Transverse colon (tissue), 4 donors: Measurements from ENCODE around the gene ST6GALNAC5. TPM values are rescaled to one million over a fixed set of nuclear protein-coding genes. Genes with fewer than 3 reads are reported as not detected.

Experiments
- DNase-seq: peaks from one replicate; pipeline ENCODE4 v3.0.0-alpha.2; 2019
- H3K27ac ChIP-seq, 4 donors: fragments of 200-600 bp; sonication (generic); 2 replicates each; pipeline ENCODE4 v1.5.1; 2016 to 2018; ENCODE audit warnings: inconsistent platforms in 4 of 4
- H3K27me3 ChIP-seq: fragments of 200-600 bp; sonication (generic); 2 replicates; pipeline ENCODE4 v1.5.1; 2017; ENCODE audit warnings: inconsistent platforms
- H3K36me3 ChIP-seq, 4 donors: fragments of 200-600 bp; sonication (generic); 2 replicates each; pipeline ENCODE4 v1.5.1; 2017 to 2019; ENCODE audit warnings: inconsistent platforms in 4 of 4
- H3K4me1 ChIP-seq, 4 donors: fragments of 200-600 bp; sonication (generic); 2 replicates each; pipeline ENCODE4 v1.5.1; 2017 to 2020; ENCODE audit warnings: inconsistent platforms in 4 of 4
- H3K4me3 ChIP-seq, 4 donors: fragments of 200-600 bp; sonication (generic); 1 replicate in 1 of 4; 2 replicates in 3 of 4; pipeline versions ENCODE4 v1.5.1 to v1.6.1; 2017 to 2019; ENCODE audit warnings: inconsistent platforms in 4 of 4
- H3K9me3 ChIP-seq, 2 donors: fragments of 200-600 bp; sonication (generic); 2 replicates each; pipeline ENCODE4 v1.5.1; 2017 to 2019; ENCODE audit warnings: inconsistent platforms in 2 of 2
- EP300 ChIP-seq: sonication (generic); formaldehyde crosslinking; IDR thresholded peaks from one replicate; pipeline ENCODE4 v1.6.1; 2017; ENCODE audit warnings: antibody characterized with exemption, low read depth
- POLR2A ChIP-seq: fragments of 450-650 bp; IDR thresholded peaks from one replicate; pipeline ENCODE4 v1.6.1; 2016; ENCODE audit warnings: antibody characterized with exemption, mild to moderate bottlenecking, moderate library complexity
- POLR2AphosphoS5 ChIP-seq, 3 donors: sonication (generic); formaldehyde crosslinking; IDR thresholded peaks; one replicate each; pipeline ENCODE4 v1.6.1; 2016; ENCODE audit warnings: antibody characterized with exemption in 3 of 3
- WGBS, 2 donors: methylation state at CpG; one replicate each; pipeline ENCODE4 v1.1.5; 2018; ENCODE audit warnings: low coverage in 1 of 2; 5-methylcytosine and 5-hydroxymethylcytosine counted together
- in situ Hi-C, 4 donors: fragments of 200-750 bp; cut with MboI; loops; one replicate each; pipeline versions ENCODE4 v1.15.0 to v1.15.1; 2017; ENCODE audit warnings: low sequenced_read_pairs in 3 of 4, low pct_ligation_motif_present in 1 of 4, low pct_unique_long_range_greater_than_20kb in 1 of 4
- intact Hi-C: fragments of 100-400 bp; cut with DNase I; formaldehyde crosslinking; loops from one replicate; pipeline ENCODE4 v1.15.1; 2023; ENCODE audit warnings: low total_unique reads
- total RNA-seq, 4 donors: library from RNA; depleted of rRNA; stranded (reverse); fragments of >200 nt; gene quantifications; one replicate each; pipeline ENCODE4 v1.1.0, GENCODE V29; 2016
- TF ChIP-seq, protein P1 (sequence below), 5 experiments: fragments of 200-600 bp in 3 of 5; fragments of 450-650 bp in 2 of 5; sonication (generic) in 3 of 5; IDR thresholded peaks; 1 replicate in 2 of 5; 2 replicates in 3 of 5; pipeline ENCODE4 v1.5.1; 2016 to 2017; ENCODE audit warnings: antibody characterized with exemption in 5 of 5, inconsistent platforms in 3 of 5, mild to moderate bottlenecking in 2 of 5, moderate library complexity in 1 of 5

The ST6GALNAC5 gene
- total RNA-seq, 4 donors from 2014 or later = 0.80 to 12.3 (median 1.9) TPM

DNA sequence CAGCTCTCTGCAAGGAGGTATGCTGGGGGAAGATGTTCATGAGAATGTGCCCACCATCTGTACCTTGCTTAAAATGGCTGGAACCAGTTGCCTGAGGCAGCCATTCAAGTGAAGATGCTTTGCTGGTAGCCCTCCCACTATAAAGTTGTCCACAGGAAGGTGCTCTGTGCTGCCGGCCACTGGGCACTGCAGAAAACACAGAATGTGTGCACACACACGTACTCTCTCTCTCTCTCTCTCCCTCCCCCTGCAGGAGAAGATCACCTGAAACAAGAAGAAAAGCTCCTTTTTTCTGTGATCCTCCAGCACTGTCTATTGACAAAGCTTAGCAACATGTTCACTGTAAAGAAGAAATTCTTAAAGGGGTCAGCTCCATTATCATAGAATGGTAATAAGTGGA lies 217.2 kb downstream of the ST6GALNAC5 start:
- intact Hi-C loops = no loop called here
- Histone ChIP-seq H3K27ac (no peak overlapping the region), H3K9me3 (no peaks in the 10 kb centered on the region), H3K4me3 (no peak overlapping the region), H3K27me3 (no peaks in the 10 kb centered on the region), H3K36me3 (no peaks in the 10 kb centered on the region), H3K4me1 (no peaks in the 10 kb centered on the region)
- TF ChIP-seq, protein P1, sequence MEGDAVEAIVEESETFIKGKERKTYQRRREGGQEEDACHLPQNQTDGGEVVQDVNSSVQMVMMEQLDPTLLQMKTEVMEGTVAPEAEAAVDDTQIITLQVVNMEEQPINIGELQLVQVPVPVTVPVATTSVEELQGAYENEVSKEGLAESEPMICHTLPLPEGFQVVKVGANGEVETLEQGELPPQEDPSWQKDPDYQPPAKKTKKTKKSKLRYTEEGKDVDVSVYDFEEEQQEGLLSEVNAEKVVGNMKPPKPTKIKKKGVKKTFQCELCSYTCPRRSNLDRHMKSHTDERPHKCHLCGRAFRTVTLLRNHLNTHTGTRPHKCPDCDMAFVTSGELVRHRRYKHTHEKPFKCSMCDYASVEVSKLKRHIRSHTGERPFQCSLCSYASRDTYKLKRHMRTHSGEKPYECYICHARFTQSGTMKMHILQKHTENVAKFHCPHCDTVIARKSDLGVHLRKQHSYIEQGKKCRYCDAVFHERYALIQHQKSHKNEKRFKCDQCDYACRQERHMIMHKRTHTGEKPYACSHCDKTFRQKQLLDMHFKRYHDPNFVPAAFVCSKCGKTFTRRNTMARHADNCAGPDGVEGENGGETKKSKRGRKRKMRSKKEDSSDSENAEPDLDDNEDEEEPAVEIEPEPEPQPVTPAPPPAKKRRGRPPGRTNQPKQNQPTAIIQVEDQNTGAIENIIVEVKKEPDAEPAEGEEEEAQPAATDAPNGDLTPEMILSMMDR (IDR thresholded peaks at IDR 0.05) = no peak
- no peak for TF ChIP-seq POLR2A
- TF ChIP-seq EP300 = no peak
- TF ChIP-seq POLR2AphosphoS5 (IDR thresholded peaks at IDR 0.05) = no peak
- DNase-seq = no peak
- 89 to 100% methylated on average over 2 of the region's 2 CpGs for WGBS, 2 donors
- in situ Hi-C loops = no loop called here

DNA sequence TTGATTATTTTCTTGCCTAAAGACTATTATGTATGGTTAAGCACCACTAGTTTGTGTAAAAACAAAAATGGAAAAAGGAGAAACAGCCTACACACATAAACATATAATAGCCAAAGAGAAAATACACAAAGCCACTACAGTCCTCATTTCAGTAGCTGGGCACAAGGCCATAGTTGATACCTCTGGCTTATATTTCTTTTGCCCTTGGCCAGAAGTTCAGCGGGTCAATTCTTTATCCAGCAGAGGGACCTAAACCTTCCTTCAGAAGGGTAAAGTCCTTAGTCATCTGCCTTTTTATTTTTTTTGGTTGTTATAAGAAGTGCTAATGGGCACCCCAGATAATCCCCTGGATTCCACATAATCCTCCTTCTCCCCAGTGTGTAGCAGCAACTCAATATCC lies 217.8 kb downstream of the ST6GALNAC5 start:
- in situ Hi-C loops = no loop called here
- intact Hi-C loops = no loop called here
- H3K36me3 ChIP-seq = no peaks in the 10 kb centered on the region
- no peak for DNase-seq
- no peak overlapping the region for H3K4me3 ChIP-seq
- no peaks in the 10 kb centered on the region for H3K9me3 ChIP-seq
- no peak overlapping the region for H3K27ac ChIP-seq
- WGBS, 2 donors = 94% methylated on average over 1 of the region's 1 CpG; no CpG with 5 or more reads in 1 of the 2 donors
- H3K27me3 ChIP-seq = no peaks in the 10 kb centered on the region
- H3K4me1 ChIP-seq = no peaks in the 10 kb centered on the region
- TF ChIP-seq POLR2A = no peak
- TF ChIP-seq EP300 = no peak
- TF ChIP-seq, protein P1 (IDR thresholded peaks at IDR 0.05) = no peak
- no peak for TF ChIP-seq POLR2AphosphoS5 (IDR thresholded peaks at IDR 0.05)

DNA sequence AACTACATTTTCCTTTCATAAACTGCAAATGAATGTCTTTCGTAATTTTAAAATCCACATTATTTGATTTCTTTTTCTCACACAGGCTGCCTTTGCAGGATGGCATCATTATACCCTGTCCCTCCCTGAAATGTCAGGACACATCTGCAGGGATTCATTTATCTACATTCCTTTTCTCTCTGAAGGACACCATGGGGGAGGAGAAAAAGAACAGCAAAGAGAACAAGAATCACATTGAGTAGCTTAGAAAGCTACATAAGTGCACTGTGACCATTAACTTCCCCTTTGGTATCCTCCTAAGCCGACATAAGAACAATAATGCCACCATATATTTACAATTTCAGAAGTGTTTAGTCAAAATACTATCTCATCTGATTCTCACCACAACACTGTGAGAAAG lies 222.5 kb downstream of the ST6GALNAC5 start:
- no peaks in the 10 kb centered on the region for H3K4me1 ChIP-seq
- no peaks in the 10 kb centered on the region for H3K27me3 ChIP-seq
- no peak for DNase-seq
- 34 to 59% methylated on average over 2 of the region's 2 CpGs for WGBS, 2 donors
- no peak overlapping the region for H3K4me3 ChIP-seq
- intact Hi-C loops = no loop called here
- no peak for TF ChIP-seq POLR2AphosphoS5 (IDR thresholded peaks at IDR 0.05)
- TF ChIP-seq EP300 = no peak
- no peak for TF ChIP-seq POLR2A
- TF ChIP-seq, protein P1 (IDR thresholded peaks at IDR 0.05) = no peak
- in situ Hi-C loops = no loop called here
- no peaks in the 10 kb centered on the region for H3K36me3 ChIP-seq
- H3K27ac ChIP-seq = no peak overlapping the region
- H3K9me3 ChIP-seq = no peaks in the 10 kb centered on the region

DNA sequence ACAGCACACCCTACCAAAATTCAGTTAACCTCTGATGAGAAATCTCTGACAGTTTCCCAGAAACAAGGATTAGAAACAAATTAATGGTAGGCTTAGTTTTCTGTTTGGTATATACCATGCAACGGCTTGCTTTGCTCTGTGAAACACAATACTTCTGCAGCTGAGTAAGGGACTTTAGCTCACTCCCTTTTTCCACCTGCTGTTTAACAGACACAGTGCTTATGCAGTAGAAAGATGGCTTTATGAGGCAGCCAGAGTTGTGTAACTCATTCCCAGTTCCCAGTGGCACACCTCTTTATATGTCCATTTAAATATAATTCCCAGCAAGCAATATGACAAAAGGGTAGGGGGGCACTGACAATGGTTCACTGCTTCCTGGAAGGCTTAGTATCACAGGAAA lies 228.0 kb downstream of the ST6GALNAC5 start:
- H3K36me3 ChIP-seq = no peaks in the 10 kb centered on the region
- no peaks in the 10 kb centered on the region for H3K4me1 ChIP-seq
- 60% methylated on average over 1 of the region's 1 CpG; no CpG with 5 or more reads in 1 of the 2 donors for WGBS, 2 donors
- intact Hi-C loops = no loop called here
- H3K4me3 ChIP-seq = no peak overlapping the region
- no peak overlapping the region for H3K27ac ChIP-seq
- H3K9me3 ChIP-seq = no peaks in the 10 kb centered on the region
- TF ChIP-seq, protein P1 (IDR thresholded peaks at IDR 0.05) = no peak
- no peak for TF ChIP-seq POLR2AphosphoS5 (IDR thresholded peaks at IDR 0.05)
- TF ChIP-seq EP300 = no peak
- no peak for TF ChIP-seq POLR2A
- no peaks in the 10 kb centered on the region for H3K27me3 ChIP-seq
- no peak for DNase-seq
- in situ Hi-C loops = no loop called here
